ENCODE data around the gene PPIP5K1. TPM values are rescaled to one million over a fixed set of nuclear protein-coding genes. Genes with fewer than 3 reads are reported as not detected.
"Not testable (repeated sequence)": the region's sequence is repeated elsewhere in the genome, so short reads cannot be mapped to it uniquely, and the experiment has no call there.

The PPIP5K1 gene
- total RNA-seq, 3 donors from 2014 or later, result 11.4 to 75.4 (median 33.2) TPM

DNA sequence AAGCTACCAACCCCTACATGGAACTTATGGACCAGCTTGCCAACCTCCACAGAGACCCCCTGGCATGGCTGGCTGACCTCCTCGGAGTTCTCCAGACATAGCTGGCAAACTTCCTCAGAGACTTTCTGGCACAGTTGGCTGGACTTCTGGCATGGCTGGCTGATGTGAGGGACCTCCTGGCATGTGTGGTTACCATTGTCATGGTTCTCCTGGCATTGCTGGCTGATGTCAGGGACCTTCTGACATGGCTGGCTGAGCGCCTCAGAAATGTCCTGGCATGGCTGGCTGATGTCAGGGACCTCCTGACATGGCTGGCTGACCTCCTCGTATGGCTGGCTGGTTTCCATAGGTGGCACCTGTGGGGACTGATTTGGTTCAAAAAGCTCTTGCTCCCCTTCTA lies 55.1 kb downstream of the PPIP5K1 start:
- no peak for DNase-seq (ENCODE audit: low spot score in 2 of 2)
- H3K27ac ChIP-seq, result no peak overlapping the region
- H3K36me3 ChIP-seq, result no peaks in the 10 kb centered on the region
- no peaks in the 10 kb centered on the region for H3K27me3 ChIP-seq
- no peaks in the 10 kb centered on the region for H3K9me3 ChIP-seq
- H3K4me1 ChIP-seq, result no peaks in the 10 kb centered on the region
- no peak overlapping the region for H3K4me3 ChIP-seq
- no peak for TF ChIP-seq CTCF (IDR thresholded peaks at IDR 0.05)
- no peak for TF ChIP-seq POLR2AphosphoS5 (IDR thresholded peaks at IDR 0.05)
- TF ChIP-seq POLR2A (IDR thresholded peaks at IDR 0.05), result no peak
- intact Hi-C loops (cut with DNase I; ENCODE audit: low total_unique reads), result no loop called here

GRCh38 chr15:43532826-43533225 lies 57.2 kb downstream of the PPIP5K1 start:
- H3K9me3 ChIP-seq; DNase-seq (ENCODE audit: low spot score in 2 of 2); intact Hi-C loops (cut with DNase I; ENCODE audit: low total_unique reads); H3K27me3 ChIP-seq; H3K4me1 ChIP-seq; H3K36me3 ChIP-seq; H3K4me3 ChIP-seq; H3K27ac ChIP-seq: not testable (repeated sequence)

GRCh38 chr15:43531018-43531670 lies 58.9 kb downstream of the PPIP5K1 start:
- Histone ChIP-seq H3K4me3 (no peak overlapping the region), H3K4me1 (no peaks in the 10 kb centered on the region), H3K27ac (no peak overlapping the region), H3K9me3 (no peaks in the 10 kb centered on the region), H3K36me3 (no peaks in the 10 kb centered on the region), H3K27me3 (no peaks in the 10 kb centered on the region)
- TF ChIP-seq CTCF (IDR thresholded peaks at IDR 0.05) (no peak), POLR2A (IDR thresholded peaks at IDR 0.05) (no peak)
- intact Hi-C loops (cut with DNase I; ENCODE audit: low total_unique reads), result no loop called here
- DNase-seq (ENCODE audit: low spot score in 2 of 2), result no peak

DNA sequence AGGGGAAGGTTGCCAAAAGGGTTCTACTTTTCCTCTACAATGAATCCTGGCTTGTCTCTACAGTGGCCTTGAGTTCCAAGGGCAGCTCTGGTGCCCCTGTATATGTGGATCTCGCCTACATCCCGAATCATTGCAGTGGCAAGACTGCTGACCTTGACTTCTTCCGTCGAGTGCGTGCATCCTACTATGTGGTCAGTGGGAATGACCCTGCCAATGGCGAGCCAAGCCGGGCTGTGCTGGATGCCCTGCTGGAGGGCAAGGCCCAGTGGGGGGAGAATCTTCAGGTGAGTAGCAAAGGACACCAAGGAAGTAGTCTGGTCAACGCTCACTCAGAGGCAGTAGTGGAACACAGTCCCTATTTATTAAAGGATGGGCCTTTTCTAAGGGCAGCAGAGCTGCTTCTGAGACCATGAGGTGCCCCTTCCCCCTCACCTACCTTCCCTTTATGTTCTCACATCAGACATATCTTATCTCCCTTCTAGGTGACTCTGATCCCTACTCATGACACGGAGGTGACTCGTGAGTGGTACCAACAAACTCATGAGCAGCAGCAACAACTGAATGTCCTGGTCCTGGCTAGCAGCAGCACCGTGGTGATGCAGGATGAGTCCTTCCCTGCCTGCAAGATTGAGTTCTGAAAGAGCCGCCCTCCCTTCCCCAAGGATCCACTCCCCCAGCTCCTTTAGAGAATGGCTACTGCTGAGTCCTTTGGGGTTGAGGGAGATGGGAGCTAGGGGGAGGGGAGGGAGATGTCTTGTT lies 60.2 kb downstream of the PPIP5K1 start:
- H3K4me1 ChIP-seq, result no peaks in the 10 kb centered on the region
- no peaks in the 10 kb centered on the region for H3K27me3 ChIP-seq
- no peak overlapping the region for H3K4me3 ChIP-seq
- intact Hi-C loops (cut with DNase I; ENCODE audit: low total_unique reads), result no loop called here
- DNase-seq (ENCODE audit: low spot score in 2 of 2), result no peak
- TF ChIP-seq POLR2A (IDR thresholded peaks at IDR 0.05) (no peak), POLR2AphosphoS5 (IDR thresholded peaks at IDR 0.05) (no peak), CTCF (IDR thresholded peaks at IDR 0.05) (no peak)
- H3K36me3 ChIP-seq, result no peaks in the 10 kb centered on the region
- no peak overlapping the region for H3K27ac ChIP-seq
- no peaks in the 10 kb centered on the region for H3K9me3 ChIP-seq

GRCh38 chr15:43529141-43529540 lies 60.9 kb downstream of the PPIP5K1 start:
- no peak for TF ChIP-seq POLR2AphosphoS5 (IDR thresholded peaks at IDR 0.05)
- no peak for TF ChIP-seq POLR2A (IDR thresholded peaks at IDR 0.05)
- TF ChIP-seq CTCF (IDR thresholded peaks at IDR 0.05), result no peak
- H3K36me3 ChIP-seq, result no peaks in the 10 kb centered on the region
- no peak for DNase-seq (ENCODE audit: low spot score in 2 of 2)
- no peaks in the 10 kb centered on the region for H3K4me1 ChIP-seq
- no peak overlapping the region for H3K4me3 ChIP-seq
- no peaks in the 10 kb centered on the region for H3K27me3 ChIP-seq
- H3K9me3 ChIP-seq, result no peaks in the 10 kb centered on the region
- intact Hi-C loops (cut with DNase I; ENCODE audit: low total_unique reads), result no loop called here
- no peak overlapping the region for H3K27ac ChIP-seq
